ENCODE results near the gene PAGE4. TPM values are rescaled to one million over a fixed set of nuclear protein-coding genes. Genes with fewer than 3 reads are reported as not detected.

Gene PAGE4
- polyA plus RNA-seq, 4 donors: 0.75 to 1.5 (median 1.4) TPM; not detected in 1

DNA sequence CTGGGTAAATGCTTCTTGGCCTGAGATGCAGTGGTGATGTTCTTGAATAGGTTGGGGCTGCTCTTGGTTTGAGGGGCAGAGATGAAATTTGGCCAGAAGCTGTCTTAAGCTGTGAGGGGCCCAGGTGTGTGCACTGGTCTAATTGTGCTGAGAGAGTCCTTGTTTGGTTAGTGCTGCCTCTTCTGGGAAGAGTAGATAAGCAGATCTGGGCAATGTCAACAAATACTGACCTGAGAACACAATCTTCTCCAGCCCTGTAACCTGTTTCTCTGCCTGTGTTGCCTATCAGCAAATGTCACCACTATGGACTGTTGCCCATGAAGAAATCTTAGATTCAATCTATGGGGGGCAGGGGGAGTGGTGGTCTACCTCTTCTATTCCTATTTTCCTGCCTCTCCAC lies 33.0 kb downstream of the PAGE4 start:
- no peak for DNase-seq (ENCODE audit: low read depth in 4 of 4, low spot score in 2 of 4)

DNA sequence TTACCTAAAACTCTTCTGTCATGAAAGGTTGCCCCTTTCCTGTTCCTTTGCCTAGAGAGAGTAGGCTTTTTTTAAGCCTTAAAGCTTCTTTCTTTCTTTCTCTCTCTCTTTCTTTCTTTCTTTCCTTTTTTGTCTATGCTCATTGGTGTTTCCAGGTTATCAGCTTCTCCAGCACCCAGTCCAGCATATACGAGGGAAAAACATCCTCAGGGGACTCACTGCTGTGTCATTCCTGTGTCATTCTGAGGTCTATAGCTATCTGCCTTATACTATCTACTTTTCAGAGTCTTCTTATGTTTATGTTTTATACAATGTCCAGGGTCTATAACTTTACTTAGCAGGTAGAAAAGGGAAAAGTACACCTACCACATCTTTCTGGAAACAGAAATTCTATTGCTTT lies 39.6 kb downstream of the PAGE4 start:
- no peak for DNase-seq (ENCODE audit: low read depth in 4 of 4, low spot score in 2 of 4)

- no peak for DNase-seq (ENCODE audit: low read depth in 4 of 4, low spot score in 2 of 4)
These were observed 47.6 kb downstream of the PAGE4 start for GRCh38 chrX:49876750-49877149.

GRCh38 chrX:49877397-49878101 lies 48.4 kb downstream of the PAGE4 start:
- no peak for DNase-seq (ENCODE audit: low read depth in 4 of 4, low spot score in 2 of 4)

GRCh38 chrX:49878128-49878833 lies 49.2 kb downstream of the PAGE4 start:
- no peak for DNase-seq (ENCODE audit: low read depth in 4 of 4, low spot score in 2 of 4)

- peak; percentile 63 to 75 (median 69) for DNase-seq (ENCODE audit: low read depth in 4 of 4, low spot score in 2 of 4)
These were observed 49.9 kb downstream of the PAGE4 start, which contains the start of gene USP27X for GRCh38 chrX:49878834-49879655. TSS of gene USP27X (plus strand) at chrX:49879484. CDS start at chrX:49880308, 824 bp downstream.

DNA sequence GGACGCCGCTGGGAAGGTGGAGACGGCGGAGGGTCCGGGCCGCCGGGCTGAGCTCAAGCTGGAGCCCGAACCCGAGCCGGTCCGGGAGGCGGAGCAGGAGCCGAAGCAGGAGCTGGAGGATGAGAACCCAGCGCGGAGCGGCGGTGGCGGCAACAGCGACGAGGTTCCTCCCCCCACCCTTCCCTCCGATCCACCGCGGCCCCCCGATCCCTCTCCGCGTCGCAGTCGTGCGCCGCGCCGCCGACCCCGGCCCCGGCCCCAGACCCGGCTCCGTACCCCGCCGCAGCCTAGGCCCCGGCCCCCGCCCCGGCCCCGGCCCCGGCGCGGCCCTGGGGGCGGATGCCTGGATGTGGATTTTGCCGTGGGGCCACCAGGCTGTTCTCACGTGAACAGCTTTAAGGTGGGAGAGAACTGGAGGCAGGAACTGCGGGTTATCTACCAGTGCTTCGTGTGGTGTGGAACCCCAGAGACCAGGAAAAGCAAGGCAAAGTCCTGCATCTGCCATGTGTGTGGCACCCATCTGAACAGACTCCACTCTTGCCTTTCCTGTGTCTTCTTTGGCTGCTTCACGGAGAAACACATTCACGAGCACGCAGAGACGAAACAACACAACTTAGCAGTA lies 50.7 kb downstream of the PAGE4 start:
- DNase-seq (ENCODE audit: low read depth in 4 of 4, low spot score in 2 of 4): no peak

DNA sequence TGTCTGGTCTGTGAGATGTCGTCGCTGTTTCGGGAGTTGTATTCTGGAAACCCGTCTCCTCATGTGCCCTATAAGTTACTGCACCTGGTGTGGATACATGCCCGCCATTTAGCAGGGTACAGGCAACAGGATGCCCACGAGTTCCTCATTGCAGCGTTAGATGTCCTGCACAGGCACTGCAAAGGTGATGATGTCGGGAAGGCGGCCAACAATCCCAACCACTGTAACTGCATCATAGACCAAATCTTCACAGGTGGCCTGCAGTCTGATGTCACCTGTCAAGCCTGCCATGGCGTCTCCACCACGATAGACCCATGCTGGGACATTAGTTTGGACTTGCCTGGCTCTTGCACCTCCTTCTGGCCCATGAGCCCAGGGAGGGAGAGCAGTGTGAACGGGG lies 51.6 kb downstream of the PAGE4 start:
- no peak for DNase-seq (ENCODE audit: low read depth in 4 of 4, low spot score in 2 of 4)

Other genes with a start within 250 kb of the PAGE4 start
- gene GAGE12H, start 249.4 kb upstream of the PAGE4 start, polyA plus RNA-seq (ENCODE audit: insufficient read length in 4 of 4): not detected
- gene GAGE2A, start 239.8 kb upstream of the PAGE4 start, polyA plus RNA-seq (ENCODE audit: insufficient read length in 4 of 4): not detected
- under 1 TPM in 1 of 4 donors, not detected in 3; 0.03 TPM for gene GAGE1, start 230.3 kb upstream of the PAGE4 start, polyA plus RNA-seq (ENCODE audit: insufficient read length in 4 of 4)
- not detected for gene PAGE1, start 133.3 kb upstream of the PAGE4 start, polyA plus RNA-seq (ENCODE audit: insufficient read length in 4 of 4)
- 10 to 100 TPM; 10.6 to 14.0 (median 11.5) TPM for gene USP27X, start 50.2 kb downstream of the PAGE4 start, polyA plus RNA-seq (ENCODE audit: insufficient read length in 4 of 4)
- gene CLCN5, start 93.3 kb downstream of the PAGE4 start, polyA plus RNA-seq (ENCODE audit: insufficient read length in 4 of 4): 10 to 100 TPM; 68.5 to 99.3 (median 80.5) TPM